Measurements from ENCODE around the gene PYY. TPM values are rescaled to one million over a fixed set of nuclear protein-coding genes. Genes with fewer than 3 reads are reported as not detected.
"Not testable (repeated sequence)": the region's sequence is repeated elsewhere in the genome, so short reads cannot be mapped to it uniquely, and the experiment has no call there.

PYY gene
- total RNA-seq, 1 experiment from 2014 or later, result not detected

GRCh38 chr17:43971436-43971835, 17.7 kb upstream of the PYY start:
- H3K4me1 ChIP-seq; H3K27ac Mint-ChIP-seq (ENCODE audit: unreplicated experiment); DNase-seq; CTCF ChIA-PET; H3K4me3 Mint-ChIP-seq (ENCODE audit: unreplicated experiment); H3K9me3 Mint-ChIP-seq (ENCODE audit: unreplicated experiment); POLR2A ChIA-PET; H3K36me3 Mint-ChIP-seq (ENCODE audit: insufficient read depth, unreplicated experiment); BruUV-seq (replicated peaks); H3K4me3 ChIP-seq (ENCODE audit: low read depth, low read length); H3K9me3 ChIP-seq; H3K27me3 ChIP-seq (replicated peaks; ENCODE audit: control insufficient read depth, insufficient read depth, low read length); intact Hi-C loops (cut with micrococcal nuclease; ENCODE audit: unreplicated experiment); H3K36me3 ChIP-seq (ENCODE audit: control insufficient read depth, insufficient read depth, low read length); H3K4me1 Mint-ChIP-seq (ENCODE audit: low read depth, unreplicated experiment): not testable (repeated sequence)
- peaks cover 13% of the 10 kb centered on the region for H3K27me3 Mint-ChIP-seq (ENCODE audit: insufficient read depth, unreplicated experiment)

GRCh38 chr17:43970366-43970765, 16.6 kb upstream of the PYY start:
- no peak for TF ChIP-seq CTCF (IDR thresholded peaks at IDR 0.05; ENCODE audit: insufficient read depth in 1 of 2, low read depth in 1 of 2, low read length in 1 of 2, severe bottlenecking in 1 of 2, unreplicated experiment in 1 of 2)
- Mint-ChIP-seq H3K27ac (ENCODE audit: unreplicated experiment) (no peak overlapping the region), H3K27me3 (ENCODE audit: insufficient read depth, unreplicated experiment) (peaks cover 16% of the 10 kb centered on the region), H3K4me1 (ENCODE audit: low read depth, unreplicated experiment) (no peaks in the 10 kb centered on the region), H3K4me3 (ENCODE audit: unreplicated experiment) (no peak overlapping the region), H3K36me3 (ENCODE audit: insufficient read depth, unreplicated experiment) (no peaks in the 10 kb centered on the region), H3K9me3 (ENCODE audit: unreplicated experiment) (no peaks in the 10 kb centered on the region)
- no TSS peak for BruUV-seq (replicated peaks)
- no peak for DNase-seq
- intact Hi-C loops (cut with micrococcal nuclease; ENCODE audit: unreplicated experiment), result no loop called here
- no peaks in the 10 kb centered on the region for H3K9me3 ChIP-seq
- ChIA-PET CTCF (interaction anchor here (0.6 to 0.7 kb wide), 2 partner anchors 13 to 67 kb away, joined by 5 to 10 read pairs; no protein-coding TSS in a partner anchor), POLR2A (no interaction called here)
- H3K27me3 ChIP-seq (replicated peaks; ENCODE audit: control insufficient read depth, insufficient read depth, low read length), result 0 out of 2 replicates have a peak, but pooled peaks cover 2% of the 10 kb centered on the region
- H3K36me3 ChIP-seq (ENCODE audit: control insufficient read depth, insufficient read depth, low read length), result no peaks in the 10 kb centered on the region
- no peak overlapping the region for H3K4me3 ChIP-seq (ENCODE audit: low read depth, low read length)
- H3K4me1 ChIP-seq, result no peaks in the 10 kb centered on the region

- no TSS peak for BruUV-seq (replicated peaks)
- no peaks in the 10 kb centered on the region for H3K36me3 Mint-ChIP-seq (ENCODE audit: insufficient read depth, unreplicated experiment)
- H3K9me3 ChIP-seq, result no peaks in the 10 kb centered on the region
- H3K4me3 ChIP-seq (ENCODE audit: low read depth, low read length), result no peak overlapping the region
- H3K9me3 Mint-ChIP-seq (ENCODE audit: unreplicated experiment), result no peaks in the 10 kb centered on the region
- no peak overlapping the region for H3K27ac Mint-ChIP-seq (ENCODE audit: unreplicated experiment)
- DNase-seq, result no peak
- ChIA-PET POLR2A (no interaction called here), CTCF (interaction anchor here (0.7 to 2.1 kb wide), 2 partner anchors 23 to 201 kb away, joined by 3 to 5 read pairs; no protein-coding TSS in a partner anchor)
- intact Hi-C loops (cut with micrococcal nuclease; ENCODE audit: unreplicated experiment), result no loop called here
- peaks cover 16% of the 10 kb centered on the region for H3K27me3 Mint-ChIP-seq (ENCODE audit: insufficient read depth, unreplicated experiment)
- no peaks in the 10 kb centered on the region; the same call in 1 of the 2 replicates for H3K27me3 ChIP-seq (replicated peaks; ENCODE audit: control insufficient read depth, insufficient read depth, low read length)
- no peaks in the 10 kb centered on the region for H3K36me3 ChIP-seq (ENCODE audit: control insufficient read depth, insufficient read depth, low read length)
- H3K4me3 Mint-ChIP-seq (ENCODE audit: unreplicated experiment), result no peak overlapping the region
- TF ChIP-seq CTCF (IDR thresholded peaks at IDR 0.05; ENCODE audit: insufficient read depth in 1 of 2, low read depth in 1 of 2, low read length in 1 of 2, severe bottlenecking in 1 of 2, unreplicated experiment in 1 of 2), result no peak
- H3K4me1 Mint-ChIP-seq (ENCODE audit: low read depth, unreplicated experiment), result no peaks in the 10 kb centered on the region
- no peaks in the 10 kb centered on the region for H3K4me1 ChIP-seq
These were observed 13.6 kb upstream of the PYY start for GRCh38 chr17:43967251-43967875.
